Kidney epithelial cell (primary cell): ENCODE data around the gene DPYSL4. TPM values are rescaled to one million over a fixed set of nuclear protein-coding genes. Genes with fewer than 3 reads are reported as not detected.
"Not testable (repeated sequence)": the region's sequence is repeated elsewhere in the genome, so short reads cannot be mapped to it uniquely, and the experiment has no call there.

Source experiments
- DNase-seq: peaks from one replicate; pipeline ENCODE4 v3.0.0-alpha.2; 2010; ENCODE audit warnings: low read depth
- H3K27me3 ChIP-seq: 2 replicates; pipeline ENCODE4 v1.6.0; 2011; ENCODE audit warnings: low read length; ENCODE audit not compliant: control insufficient read depth, insufficient read depth
- H3K36me3 ChIP-seq: 2 replicates; pipeline ENCODE4 v1.5.1; 2011; ENCODE audit warnings: low read length; ENCODE audit not compliant: control insufficient read depth, insufficient read depth
- H3K4me3 ChIP-seq: 2 replicates; pipeline ENCODE4 v1.5.1; 2011; ENCODE audit warnings: low read depth, mild to moderate bottlenecking, control low read depth, low read length
- total RNA-seq: library from RNA; depleted of rRNA; stranded (reverse); fragments of >200 nt; gene quantifications from 2 replicates; pipeline ENCODE4 v1.2.3, GENCODE V29; 2015
- TF ChIP-seq, protein P1 (sequence below): IDR thresholded peaks from 2 replicates; pipeline ENCODE4 v1.5.1; 2011; ENCODE audit warnings: mild to moderate bottlenecking, moderate library complexity, low read length, control low read depth, inconsistent platforms; ENCODE audit not compliant: insufficient read depth, poor library complexity, severe bottlenecking

DPYSL4 gene
- total RNA-seq, 1 donor from 2014 or later = 15.3 TPM

GRCh38 chr10:132219486-132219885 lies 32.7 kb downstream of the DPYSL4 start:
- Histone ChIP-seq H3K36me3 (no peaks in the 10 kb centered on the region), H3K27me3 (no peaks in the 10 kb centered on the region), H3K4me3 (no peak overlapping the region)
- TF ChIP-seq, protein P1, sequence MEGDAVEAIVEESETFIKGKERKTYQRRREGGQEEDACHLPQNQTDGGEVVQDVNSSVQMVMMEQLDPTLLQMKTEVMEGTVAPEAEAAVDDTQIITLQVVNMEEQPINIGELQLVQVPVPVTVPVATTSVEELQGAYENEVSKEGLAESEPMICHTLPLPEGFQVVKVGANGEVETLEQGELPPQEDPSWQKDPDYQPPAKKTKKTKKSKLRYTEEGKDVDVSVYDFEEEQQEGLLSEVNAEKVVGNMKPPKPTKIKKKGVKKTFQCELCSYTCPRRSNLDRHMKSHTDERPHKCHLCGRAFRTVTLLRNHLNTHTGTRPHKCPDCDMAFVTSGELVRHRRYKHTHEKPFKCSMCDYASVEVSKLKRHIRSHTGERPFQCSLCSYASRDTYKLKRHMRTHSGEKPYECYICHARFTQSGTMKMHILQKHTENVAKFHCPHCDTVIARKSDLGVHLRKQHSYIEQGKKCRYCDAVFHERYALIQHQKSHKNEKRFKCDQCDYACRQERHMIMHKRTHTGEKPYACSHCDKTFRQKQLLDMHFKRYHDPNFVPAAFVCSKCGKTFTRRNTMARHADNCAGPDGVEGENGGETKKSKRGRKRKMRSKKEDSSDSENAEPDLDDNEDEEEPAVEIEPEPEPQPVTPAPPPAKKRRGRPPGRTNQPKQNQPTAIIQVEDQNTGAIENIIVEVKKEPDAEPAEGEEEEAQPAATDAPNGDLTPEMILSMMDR = no peak
- no peak for DNase-seq

DNA sequence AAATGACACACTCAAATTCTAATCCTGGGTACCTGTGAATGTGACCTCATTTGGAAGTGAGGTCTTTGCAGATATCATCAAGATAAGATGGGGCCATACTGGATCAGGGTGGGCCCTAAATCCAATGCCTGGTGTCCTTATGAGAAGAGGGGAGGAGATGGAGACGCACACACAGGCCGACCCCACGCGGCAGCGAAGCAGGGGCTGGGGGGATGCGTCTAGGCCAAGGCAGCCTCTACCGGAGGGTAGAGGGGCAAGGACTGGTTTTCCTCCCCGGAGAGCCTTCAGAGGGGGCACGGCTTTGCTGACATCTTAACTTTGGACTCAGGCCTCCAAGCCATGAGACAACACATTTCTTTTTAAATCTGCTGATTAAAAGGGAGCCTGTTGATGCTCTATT lies 33.3 kb downstream of the DPYSL4 start:
- DNase-seq = no peak
- TF ChIP-seq, protein P1 = no peak

GRCh38 chr10:132220996-132221395 lies 34.2 kb downstream of the DPYSL4 start:
- DNase-seq, H3K36me3 ChIP-seq, H3K4me3 ChIP-seq, H3K27me3 ChIP-seq: not testable (repeated sequence)

More for the DNA sequence above, 33.3 kb downstream of the DPYSL4 start:
- Histone ChIP-seq H3K36me3 (no peaks in the 10 kb centered on the region), H3K4me3 (no peak overlapping the region), H3K27me3 (no peaks in the 10 kb centered on the region)

DNA sequence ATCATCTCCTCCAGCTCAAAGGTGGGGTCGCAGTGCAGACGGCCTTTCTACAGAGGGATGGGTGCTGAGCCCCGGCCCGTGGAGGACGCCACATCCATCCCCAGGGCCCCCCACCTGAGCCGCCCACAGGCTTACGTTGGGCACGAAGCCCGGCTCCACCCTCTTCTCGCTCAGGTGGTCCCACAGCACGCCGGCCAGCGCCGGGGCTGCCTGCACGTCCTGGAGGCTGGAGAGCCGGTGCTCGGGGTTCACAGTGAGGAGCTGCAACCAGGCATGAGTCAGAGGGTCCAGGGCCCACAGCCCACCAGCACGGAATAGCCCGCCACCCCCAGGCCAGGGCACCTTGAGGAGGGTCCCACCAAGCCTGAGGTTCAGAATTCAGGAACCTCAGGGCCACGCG lies 36.0 kb downstream of the DPYSL4 start:
- TF ChIP-seq, protein P1 = no peak
- Histone ChIP-seq H3K27me3 (no peaks in the 10 kb centered on the region), H3K4me3 (no peak overlapping the region), H3K36me3 (no peaks in the 10 kb centered on the region)
- DNase-seq = no peak

GRCh38 chr10:132223156-132223590 lies 36.4 kb downstream of the DPYSL4 start:
- H3K36me3 ChIP-seq = no peaks in the 10 kb centered on the region
- H3K4me3 ChIP-seq = no peak overlapping the region
- peak; percentile 43 for DNase-seq
- no peaks in the 10 kb centered on the region for H3K27me3 ChIP-seq
- TF ChIP-seq, protein P1 = peak; percentile 100

DNA sequence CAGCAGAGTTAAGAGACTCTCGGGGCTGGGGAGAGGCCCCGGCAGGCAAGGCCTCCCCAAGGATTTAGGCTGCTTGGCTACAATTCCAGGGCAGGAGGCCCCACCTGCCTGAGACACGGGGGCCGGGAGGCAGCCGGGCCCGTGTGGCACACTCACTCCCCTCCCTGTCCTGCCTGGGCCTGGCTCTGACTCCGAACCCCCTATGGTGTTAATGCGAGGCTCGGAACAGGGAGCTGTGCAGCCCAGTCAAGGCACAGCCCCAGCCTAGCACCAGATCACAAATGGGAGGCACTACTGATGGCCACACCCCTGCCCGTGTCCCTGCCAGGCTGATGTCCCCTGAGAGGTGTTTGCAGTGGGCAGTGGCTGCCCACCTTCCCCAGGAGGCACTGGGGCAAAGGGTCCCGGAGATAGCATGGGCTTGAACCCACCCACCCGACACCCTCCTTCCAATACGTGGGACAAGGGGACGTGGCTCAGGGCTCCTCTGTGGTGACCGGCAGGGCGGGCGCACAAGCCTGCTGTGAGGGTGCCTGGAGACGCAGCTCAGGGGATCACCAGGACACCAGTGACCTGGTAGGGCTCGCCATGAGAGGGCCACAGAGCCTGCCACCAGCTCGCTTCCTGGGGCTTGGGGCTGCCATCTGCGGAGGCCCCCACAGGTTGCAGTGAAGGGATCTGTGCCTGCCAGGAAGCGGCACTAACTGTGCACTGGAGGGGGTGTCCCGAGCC lies 37.0 kb downstream of the DPYSL4 start:
- no peaks in the 10 kb centered on the region for H3K36me3 ChIP-seq
- no peak overlapping the region for H3K4me3 ChIP-seq
- H3K27me3 ChIP-seq = no peaks in the 10 kb centered on the region
- DNase-seq = no peak
- TF ChIP-seq, protein P1 = no peak
